ENCODE results near the gene AMPD3.

- TF ChIP-seq CTCF (conservative IDR thresholded peaks at IDR 0.05; ENCODE audit: low read depth, low read length) (no peak), EZH2 (IDR thresholded peaks at IDR 0.05; ENCODE audit: borderline replicate concordance, low read depth, low read length, poor library complexity, severe bottlenecking) (no peak)
Observed at GRCh38 chr11:10498022-10498400, 42.9 kb downstream of the AMPD3 start.
